Activated CD4-positive, alpha-beta T cell treated with anti-CD3 and anti-CD28 coated beads, Interleukin-10, Interleukin-2, amounts not matched to agents 100 ng/mL and 50 ng/mL, durations not matched to agents 16 hours and 8 hours (primary cell): ENCODE measurements around the gene ZSWIM1.
"Not testable (repeated sequence)": the region's sequence is repeated elsewhere in the genome, so short reads cannot be mapped to it uniquely, and the experiment has no call there.

Source experiments
- DNase-seq: peaks from one replicate; pipeline ENCODE4 v3.0.0-alpha.2; 2020

Gene ZSWIM1

DNA sequence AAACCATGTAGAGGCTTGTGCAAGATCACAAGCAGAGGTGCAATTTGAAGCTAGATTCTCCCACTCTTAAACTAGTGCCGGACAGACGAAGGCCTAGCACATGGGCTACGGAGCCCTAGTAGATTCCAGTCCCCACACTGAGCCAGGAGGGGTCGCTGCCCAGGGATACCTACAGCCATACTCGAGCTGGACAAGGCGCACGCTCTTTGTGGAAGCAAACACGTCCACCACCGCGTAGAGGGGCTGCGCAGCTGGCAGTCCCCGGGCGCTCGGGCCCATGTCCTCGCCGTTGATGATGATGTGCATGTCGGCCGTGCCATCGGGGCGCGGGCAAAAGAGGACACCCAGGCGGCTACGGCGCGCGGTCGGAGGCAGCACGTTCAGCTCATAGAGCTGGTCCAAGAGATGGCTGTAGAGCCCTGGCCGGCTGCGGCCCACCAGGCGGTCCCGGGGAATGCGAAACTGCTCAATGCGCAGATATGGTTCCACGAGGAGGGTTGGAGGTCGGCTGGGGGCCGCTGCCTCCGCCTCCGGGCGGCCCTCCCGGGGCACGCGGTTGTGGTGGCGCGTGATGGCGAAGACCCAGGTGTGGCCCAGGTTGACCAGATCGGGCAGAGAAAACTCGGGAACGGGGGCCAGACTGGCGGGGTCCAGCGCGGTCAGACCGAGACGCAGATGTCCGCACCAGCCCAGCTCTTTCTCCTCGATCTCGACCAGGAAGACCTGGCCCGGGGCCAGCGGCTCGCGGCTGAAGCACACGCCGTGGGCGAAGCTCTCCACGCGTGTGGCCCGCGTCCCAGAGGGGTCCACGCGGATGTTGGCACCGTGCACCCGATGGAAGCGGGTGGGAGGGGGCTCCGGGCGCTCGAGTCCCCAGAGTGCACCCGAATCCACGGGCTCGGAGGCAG is 9.3 kb downstream of the ZSWIM1 start:
- peak; percentile 39 for DNase-seq

DNA sequence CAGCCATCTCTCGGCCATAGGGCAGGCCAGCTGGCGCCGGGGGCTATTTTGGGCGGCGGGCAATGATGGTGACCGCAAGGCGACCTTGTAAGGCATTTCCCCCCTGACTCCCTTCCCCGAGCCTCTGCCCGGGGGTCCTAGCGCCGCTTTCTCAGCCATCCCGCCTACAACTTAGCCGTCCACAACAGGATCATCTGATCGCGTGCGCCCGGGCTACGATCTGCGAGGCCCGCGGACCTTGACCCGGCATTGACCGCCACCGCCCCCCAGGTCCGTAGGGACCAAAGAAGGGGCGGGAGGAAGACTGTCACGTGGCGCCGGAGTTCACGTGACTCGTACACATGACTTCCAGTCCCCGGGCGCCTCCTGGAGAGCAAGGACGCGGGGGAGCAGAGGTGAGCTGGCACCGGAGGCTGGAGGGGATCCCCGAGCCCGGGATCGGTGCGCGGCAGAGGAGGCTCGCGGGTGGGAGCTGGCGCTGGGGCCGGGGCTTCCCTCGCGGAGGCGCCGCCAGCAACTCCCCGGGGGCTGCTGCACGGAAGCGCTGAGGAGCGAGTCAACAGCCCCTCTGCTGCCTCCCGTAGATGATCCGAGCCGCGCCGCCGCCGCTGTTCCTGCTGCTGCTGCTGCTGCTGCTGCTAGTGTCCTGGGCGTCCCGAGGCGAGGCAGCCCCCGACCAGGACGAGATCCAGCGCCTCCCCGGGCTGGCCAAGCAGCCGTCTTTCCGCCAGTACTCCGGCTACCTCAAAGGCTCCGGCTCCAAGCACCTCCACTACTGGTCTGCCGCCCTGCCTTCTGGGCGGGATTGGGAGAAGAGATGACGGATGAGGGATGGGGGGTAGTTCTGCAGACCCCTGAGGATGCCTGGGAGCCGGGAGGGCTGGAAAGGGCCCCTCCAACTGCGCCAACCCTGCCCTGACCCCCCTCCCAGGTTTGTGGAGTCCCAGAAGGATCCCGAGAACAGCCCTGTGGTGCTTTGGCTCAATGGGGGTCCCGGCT is 10.3 kb downstream of the ZSWIM1 start, which contains the start of the genes CTSA and NEURL2:
CTSA (plus strand) TSS at position 351 of the 999 bp plus-strand sequence; CDS start at position 585, 234 bp downstream.
NEURL2 (minus strand) TSS at position 224 of the 999 bp plus-strand sequence; CDS start at position 7, 217 bp downstream.
- DNase-seq: peak; percentile 90

DNA sequence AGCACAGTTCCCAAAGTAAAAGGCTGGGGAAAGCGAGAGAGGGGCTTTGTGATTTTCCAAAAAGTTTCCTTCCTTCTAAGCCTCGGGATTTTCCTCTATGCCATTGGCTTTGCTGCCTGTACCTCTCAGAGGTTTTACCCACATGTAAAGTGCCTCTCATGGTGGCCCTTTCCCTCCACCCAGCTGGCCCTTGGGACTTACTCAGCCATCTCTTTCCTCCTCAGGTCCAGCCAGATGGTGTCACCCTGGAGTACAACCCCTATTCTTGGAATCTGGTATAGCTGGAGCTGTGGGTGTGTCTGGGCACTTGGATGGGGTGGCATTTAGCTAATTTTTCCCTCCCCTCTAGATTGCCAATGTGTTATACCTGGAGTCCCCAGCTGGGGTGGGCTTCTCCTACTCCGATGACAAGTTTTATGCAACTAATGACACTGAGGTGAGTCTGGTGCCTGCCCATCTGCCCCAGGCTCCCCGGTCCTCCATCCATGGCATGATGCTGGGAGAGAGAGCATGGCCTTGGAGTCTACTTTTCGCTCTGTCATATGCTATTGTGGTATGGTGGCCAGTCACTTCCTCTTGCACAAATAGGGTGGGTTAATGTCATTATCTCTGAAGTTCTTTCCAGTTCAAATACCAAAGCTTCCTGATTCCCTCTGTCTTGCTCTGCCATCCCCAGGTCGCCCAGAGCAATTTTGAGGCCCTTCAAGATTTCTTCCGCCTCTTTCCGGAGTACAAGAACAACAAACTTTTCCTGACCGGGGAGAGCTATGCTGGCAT is 11.2 kb downstream of the ZSWIM1 start:
- no peak for DNase-seq

DNA sequence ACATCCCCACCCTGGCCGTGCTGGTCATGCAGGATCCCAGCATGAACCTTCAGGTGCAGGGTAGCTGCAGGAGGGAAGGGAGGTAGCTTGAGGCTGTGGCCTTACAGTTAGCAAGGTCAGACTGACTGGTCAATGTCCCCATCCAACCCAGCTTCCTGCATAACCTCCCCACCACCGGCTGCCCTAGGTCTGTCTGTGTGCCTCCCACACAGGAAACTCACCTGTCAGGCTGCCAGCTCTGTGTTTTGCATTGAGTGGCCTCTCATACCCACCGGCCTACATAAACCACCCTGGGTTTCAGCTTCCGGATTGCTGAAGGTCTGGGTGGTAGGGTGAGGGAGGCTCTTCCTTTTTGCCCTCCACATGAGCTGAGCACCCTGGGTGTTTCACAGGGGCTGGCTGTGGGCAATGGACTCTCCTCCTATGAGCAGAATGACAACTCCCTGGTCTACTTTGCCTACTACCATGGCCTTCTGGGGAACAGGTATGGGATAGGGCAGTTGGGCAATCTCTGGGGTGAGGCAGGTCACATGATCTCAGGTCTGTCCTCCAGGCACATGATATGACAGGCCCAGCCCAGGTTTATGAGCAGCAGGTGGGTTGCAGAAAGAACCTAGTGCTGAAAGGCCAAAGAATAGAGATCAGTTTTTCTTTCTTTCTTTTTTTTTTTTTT is 11.9 kb downstream of the ZSWIM1 start:
- DNase-seq: peak; percentile 63

DNA sequence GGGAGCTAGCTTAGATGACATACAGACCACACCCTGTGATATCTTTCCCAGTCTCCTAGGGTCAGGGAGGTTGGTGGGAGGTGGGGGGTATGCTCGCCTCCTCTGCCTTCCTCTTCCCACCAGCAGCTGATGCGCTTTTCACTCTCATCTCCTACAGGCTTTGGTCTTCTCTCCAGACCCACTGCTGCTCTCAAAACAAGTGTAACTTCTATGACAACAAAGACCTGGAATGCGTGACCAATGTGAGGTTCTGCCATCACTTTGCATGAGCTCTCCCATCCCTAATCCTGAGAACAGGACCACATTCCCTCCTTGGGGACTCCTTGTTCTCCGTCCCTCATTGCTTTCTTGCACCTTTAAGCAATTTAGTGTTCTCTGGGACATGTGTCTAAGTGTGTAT is 12.8 kb downstream of the ZSWIM1 start:
- no peak for DNase-seq

DNA sequence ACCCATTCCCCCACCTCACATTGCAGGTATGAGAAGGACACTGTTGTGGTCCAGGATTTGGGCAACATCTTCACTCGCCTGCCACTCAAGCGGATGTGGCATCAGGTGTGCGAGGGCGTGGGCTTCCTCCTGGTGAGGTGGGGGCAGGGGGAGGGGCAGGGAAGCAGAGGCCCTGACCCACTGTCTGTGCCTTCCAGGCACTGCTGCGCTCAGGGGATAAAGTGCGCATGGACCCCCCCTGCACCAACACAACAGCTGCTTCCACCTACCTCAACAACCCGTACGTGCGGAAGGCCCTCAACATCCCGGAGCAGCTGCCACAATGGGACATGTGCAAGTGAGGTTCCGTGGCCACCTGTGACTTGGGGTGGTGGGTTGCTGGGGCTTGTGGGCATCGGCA is 13.8 kb downstream of the ZSWIM1 start:
- no peak for DNase-seq

DNA sequence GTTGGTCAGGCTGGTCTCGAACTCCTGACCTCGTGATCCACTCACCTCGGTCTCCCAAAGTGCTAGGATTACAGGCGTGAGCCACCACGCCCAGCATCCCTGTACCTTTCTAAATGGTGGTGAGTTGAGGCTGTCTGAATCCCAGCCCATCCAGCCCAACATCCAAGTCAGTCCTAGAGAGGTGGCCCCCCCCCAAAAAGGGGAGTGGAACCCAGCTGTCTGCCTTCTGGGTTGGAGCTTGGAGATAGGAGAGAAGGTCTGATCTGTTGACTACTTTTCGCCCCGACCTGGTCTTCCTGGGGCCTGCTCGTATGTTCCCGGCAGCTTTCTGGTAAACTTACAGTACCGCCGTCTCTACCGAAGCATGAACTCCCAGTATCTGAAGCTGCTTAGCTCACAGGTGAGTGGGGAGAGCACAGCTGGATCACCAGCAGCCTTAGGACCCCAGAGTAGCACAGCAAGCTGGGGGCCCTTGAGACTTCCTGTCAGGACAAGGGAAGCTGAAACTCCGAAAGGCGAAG is 15.7 kb downstream of the ZSWIM1 start:
- DNase-seq: no peak

DNA sequence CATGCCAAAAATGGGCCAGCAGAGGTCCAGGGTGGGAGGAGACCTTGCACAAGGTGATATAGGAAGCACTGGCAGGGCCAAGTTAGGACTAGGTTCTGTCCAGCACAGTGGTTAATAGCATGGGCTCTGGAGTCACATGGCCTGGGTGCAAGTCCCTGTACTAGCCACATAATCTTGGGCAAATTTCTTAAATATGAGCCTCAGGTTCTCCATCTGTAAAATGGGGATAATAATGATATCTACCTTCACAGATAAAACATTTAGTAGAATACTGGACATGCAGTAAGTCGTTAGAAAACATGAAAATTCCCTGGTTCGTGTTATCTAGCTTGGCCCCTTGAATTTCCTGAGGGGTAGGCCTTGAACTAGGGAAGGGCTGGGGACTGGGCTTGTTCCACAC is 16.3 kb downstream of the ZSWIM1 start:
- DNase-seq: no peak

DNA sequence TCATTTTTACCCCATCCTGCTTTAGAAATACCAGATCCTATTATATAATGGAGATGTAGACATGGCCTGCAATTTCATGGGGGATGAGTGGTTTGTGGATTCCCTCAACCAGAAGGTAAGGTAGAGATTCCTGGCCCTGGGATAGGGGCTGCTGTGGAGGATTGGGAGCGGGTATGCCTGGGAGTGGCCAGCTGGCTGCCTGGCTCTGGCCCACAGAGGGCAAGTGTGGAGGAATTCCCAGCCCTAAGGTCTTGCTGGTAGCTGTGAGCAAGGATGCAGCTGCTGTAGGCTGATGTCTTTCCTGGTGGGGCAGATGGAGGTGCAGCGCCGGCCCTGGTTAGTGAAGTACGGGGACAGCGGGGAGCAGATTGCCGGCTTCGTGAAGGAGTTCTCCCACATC is 16.7 kb downstream of the ZSWIM1 start:
- no peak for DNase-seq

DNA sequence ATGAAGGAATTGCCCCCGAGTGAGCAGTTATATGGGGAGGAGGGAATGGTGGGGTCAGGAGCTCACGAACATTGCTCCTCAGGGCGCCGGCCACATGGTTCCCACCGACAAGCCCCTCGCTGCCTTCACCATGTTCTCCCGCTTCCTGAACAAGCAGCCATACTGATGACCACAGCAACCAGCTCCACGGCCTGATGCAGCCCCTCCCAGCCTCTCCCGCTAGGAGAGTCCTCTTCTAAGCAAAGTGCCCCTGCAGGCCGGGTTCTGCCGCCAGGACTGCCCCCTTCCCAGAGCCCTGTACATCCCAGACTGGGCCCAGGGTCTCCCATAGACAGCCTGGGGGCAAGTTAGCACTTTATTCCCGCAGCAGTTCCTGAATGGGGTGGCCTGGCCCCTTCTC is 17.3 kb downstream of the ZSWIM1 start:
- DNase-seq: no peak

DNA sequence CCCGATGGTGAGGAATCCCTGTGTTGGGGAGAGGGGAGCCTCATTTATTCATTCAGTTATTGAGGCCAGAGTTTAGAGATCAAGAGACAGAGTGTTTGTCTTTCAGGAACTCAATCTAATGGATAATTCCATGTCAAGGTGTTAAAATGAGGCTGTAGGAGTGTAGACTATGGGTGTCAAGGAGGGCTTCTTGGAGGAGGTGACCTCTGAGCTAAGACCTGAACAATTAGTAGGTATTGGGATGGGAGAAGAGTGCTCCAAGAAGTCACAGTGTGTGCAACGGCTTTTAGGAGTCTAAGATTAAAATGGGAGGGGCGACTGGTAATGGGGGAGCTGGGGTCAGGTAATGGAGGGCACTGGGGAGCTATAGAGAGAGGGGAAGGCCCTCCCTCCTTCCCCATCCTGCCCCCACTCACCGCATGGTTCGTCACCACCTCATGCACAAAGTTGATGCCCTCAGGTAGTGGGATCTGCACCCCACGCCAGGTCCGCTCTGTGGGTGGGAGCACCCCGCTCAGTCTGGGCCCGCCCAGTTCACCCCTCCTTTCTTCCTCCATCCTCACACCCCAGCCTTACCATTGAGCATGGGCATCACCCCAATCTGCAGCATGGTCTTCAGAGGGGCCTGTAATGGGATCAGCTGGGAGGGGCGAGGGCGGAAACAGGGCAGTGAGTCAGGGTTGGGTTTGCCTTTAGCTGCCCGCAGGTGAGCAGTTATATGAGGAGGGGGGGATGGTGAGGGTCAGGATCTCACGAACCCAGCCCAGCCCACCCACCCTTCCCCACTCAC is 18.2 kb downstream of the ZSWIM1 start:
- no peak for DNase-seq

DNA sequence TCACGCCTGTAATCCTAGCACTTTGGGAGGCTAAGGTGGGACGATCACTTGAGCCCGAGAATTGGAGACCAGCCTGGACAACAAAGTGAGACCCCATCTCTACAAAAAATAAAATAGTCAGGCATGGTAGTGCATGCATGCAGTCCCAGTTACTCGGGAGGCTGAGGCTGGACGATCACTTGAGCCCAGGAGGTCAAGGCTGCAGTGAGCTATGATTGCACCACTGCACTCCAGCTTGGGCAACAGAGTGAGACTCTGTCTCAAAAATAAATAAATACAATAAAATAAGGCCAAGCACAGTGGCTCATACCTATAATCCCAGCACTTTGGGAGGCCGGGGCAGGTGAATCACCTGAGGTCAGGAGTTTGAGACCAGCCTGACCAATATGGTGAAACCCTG is 20.3 kb downstream of the ZSWIM1 start:
- DNase-seq: not testable (repeated sequence)

DNA sequence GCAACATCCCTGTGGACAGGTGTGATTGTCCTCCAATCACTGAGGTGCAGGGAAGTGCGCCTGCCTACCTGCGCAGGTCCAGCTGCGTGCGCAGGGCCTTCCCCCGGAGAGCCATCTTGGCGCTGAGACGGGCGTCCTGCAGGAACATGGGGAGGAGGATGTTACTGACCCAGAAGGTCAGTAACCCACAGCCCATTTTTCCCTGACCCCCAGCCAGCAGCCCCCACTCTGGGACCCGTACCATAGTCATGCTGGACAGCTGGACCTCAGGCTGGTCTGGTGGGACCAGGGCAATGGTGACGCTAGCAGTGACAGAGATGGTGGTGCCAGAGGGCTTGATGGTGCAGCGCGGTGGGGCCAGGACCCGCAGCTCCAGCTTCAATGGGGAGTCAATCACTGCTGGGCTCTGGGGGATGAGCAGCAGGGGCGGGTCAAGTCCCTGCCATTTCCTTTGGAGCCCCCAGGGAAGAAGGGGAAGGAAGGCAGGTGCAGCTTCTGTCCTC is 21.2 kb downstream of the ZSWIM1 start:
- no peak for DNase-seq

DNA sequence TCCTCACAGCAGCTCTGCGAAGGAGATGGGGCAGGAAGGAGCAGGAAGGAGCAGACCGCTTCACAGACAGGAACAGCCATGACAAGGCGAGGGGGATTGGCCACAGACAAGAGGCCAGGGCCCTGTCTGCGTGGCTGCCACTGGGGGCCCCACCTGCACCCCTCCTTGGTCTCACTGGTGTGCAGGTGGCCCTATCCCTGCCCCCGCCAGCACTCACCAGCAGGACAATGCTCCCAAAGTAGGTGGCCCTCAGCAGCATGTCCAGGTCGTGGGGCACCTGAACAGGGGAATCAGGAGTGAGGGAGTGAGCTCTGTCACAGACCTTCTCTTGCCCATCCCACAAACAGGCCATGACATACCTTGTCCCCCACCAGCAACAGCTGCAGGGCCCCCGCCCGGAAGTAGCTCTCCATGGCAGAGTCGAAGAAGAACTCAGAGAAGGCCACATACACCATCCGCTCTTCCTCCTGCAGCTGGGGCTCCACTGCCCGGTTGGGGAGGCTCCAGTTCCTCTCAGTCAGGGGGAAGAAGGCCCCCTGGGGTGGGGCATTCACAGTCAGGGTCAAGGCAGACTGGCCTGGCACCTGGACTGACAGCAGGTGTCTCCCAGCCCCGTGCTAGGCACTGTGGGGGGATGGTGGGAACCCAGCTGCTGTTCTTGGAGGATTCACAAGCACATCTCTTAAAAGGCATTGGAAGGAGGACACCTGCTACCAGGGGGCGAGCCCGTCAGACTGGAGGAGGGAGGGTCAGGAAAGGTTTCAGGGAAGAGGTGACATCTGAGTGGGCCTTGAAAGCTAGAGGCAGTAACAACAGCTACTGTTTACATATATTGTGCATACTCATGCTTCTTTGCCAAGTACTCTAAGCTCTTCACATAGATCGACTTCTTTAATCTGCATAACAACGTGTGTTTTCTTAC is 23.8 kb downstream of the ZSWIM1 start:
- DNase-seq: no peak

DNA sequence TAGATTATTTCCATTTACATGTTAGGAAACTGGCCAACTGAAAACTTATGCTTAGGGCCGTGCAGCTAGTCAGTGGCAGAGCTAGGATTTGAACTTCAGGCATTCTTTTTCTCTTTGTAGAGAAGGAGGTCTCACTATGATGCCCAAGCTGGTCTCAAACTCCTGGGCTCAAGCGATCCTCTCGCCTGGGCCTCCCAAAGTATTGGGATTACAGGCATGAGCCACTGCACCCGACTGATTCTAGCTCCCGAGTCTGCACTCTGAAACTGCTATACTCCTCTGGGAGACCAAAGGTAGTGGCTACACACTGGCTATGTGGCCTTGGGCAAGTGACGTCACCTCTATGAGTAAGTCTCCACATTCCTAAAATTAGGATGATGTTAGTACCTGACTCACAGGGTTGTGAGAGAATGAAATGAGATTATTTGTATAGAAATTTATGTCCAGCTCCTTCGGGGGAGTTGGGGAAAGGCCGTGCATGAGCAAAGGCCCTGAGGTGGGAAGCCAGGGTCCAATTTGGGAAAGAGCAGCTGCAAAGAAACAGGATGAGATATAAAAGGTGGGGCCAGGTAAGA is 24.6 kb downstream of the ZSWIM1 start:
- DNase-seq: no peak

DNA sequence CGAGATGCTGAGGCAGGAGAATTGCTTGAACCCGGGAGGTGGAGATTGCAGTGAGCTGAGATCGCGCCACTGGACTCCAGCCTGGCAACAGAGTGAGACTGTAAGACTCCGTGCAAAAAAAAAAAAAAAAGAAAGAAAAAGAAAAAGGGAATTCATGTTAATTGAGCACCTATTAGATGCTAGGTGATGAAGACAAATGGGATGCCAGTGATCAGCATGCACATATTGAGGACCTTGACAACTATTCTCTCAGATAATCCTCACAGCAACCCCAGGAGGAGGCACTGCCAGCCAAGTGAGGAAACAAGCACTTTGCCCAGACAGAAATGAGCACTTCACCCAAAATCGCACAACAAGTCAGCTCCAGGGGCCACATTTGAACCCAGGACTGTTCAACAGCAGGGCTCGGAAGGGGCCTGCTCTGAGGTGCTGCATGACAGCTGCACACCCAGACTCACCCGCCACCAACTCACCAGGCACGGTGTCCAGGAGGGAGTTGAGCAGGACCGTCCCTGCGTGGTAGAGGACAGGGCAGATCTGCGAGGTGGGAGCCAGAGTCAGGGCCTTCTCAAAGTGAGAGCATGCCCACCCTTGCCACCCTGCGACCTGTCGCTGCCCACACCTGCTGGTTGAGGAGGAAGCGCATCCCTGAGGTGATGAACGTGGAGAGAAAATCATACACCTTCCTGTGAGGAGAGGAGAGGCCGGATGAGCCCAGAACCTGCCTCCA is 26.4 kb downstream of the ZSWIM1 start:
- DNase-seq: no peak

DNA sequence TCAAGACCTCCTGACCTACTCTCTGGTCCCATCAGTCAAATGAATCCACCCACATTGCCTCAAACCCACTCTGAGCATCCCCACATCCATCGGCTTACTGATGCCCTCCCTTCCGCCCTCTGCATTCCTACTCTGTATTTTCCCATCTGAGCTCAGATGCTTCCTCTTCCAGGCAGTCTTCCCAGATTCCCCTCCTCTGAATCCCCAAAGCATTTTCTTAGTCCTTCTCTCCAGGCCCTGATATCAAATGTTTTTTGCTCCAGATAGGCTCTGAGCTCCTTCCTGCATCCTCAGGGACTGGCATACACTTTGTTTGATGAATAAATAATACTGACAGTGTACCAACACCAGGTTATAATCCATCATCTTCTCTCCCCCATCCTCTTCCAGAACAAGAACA is 27.1 kb downstream of the ZSWIM1 start:
- no peak for DNase-seq

DNA sequence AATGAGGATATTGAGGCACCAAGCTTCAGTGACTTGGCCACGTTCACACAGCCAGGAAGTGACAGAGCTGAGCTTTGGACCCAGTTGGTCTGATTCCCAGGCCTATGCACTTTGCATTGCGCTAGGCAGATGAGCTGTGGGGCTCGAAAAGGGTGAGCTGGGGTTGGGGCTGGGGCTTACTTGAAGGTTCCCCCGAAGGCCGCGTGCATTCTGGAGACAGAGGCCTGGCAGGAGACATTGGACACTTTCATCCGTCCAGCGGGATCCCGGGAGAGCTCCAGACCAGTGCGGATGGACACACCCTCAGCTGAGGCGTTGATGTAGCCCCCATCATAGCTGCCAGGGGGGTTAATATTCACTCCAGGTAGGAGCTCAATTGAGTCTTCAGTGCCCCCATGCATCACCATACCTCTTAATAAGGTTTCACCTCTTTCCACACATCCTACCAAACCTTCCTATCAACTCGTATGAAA is 28.3 kb downstream of the ZSWIM1 start:
- no peak for DNase-seq
